HG03045 (cell line): ENCODE data around the gene PRR16.

ENCODE experiments used
- ATAC-seq: cut with Tn5 transposase; IDR thresholded peaks from one replicate; pipeline ENCODE4 v1.9.1; 2021; ENCODE audit warnings: mild to moderate bottlenecking, moderate library complexity; ENCODE audit not compliant: unreplicated experiment

PRR16 gene

DNA sequence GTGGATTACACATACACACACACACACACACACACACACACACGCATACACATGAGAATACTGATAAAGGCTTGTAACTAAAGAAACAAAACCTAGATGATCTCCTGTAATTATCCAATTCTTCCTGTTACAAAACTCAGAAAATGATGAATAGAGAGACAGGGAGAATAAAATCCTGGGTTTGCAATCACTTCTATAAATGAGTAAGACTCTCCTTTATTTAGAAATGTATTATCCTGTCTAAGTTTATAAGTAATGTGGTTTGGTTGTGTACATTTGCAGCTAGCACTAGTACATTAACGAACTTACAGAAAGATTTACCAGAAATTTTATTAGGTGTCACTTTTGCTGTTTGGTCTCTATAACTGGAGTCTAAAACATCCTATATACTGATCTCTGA, 2.8 kb upstream of the PRR16 start:
- ATAC-seq = no peak

DNA sequence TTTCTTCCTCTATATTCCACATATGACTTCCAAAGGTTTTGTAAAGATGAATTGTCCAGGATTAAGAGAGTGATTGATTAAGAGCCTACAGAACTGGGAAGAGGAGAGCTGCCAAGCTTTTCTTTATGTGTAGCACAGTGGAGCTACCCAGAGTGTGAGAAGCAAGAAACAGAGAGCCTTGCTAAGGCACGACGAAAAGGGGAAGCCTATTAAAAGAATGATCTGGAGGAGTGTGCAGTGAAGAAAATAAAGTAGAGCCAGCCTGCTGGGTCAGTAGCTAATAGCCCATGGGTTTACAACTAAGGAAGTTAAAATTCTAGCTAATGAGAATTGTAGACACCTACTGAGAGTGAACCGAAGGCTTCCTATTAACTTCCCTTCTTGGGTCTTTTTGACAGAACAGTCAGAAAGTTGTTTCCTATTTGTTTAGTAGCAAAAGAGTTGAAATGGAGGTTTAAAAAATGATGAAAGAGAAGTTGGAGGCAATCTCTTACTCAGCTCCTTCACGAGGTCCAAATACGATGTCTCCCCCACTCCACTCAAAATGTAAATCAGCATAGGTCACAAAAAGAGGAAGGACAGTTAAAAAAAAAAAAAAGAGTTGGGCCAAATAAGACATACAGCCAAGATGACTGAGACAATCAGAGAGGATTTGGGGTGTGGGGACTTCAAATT, 957 bp upstream of the PRR16 start:
- no peak for ATAC-seq

DNA sequence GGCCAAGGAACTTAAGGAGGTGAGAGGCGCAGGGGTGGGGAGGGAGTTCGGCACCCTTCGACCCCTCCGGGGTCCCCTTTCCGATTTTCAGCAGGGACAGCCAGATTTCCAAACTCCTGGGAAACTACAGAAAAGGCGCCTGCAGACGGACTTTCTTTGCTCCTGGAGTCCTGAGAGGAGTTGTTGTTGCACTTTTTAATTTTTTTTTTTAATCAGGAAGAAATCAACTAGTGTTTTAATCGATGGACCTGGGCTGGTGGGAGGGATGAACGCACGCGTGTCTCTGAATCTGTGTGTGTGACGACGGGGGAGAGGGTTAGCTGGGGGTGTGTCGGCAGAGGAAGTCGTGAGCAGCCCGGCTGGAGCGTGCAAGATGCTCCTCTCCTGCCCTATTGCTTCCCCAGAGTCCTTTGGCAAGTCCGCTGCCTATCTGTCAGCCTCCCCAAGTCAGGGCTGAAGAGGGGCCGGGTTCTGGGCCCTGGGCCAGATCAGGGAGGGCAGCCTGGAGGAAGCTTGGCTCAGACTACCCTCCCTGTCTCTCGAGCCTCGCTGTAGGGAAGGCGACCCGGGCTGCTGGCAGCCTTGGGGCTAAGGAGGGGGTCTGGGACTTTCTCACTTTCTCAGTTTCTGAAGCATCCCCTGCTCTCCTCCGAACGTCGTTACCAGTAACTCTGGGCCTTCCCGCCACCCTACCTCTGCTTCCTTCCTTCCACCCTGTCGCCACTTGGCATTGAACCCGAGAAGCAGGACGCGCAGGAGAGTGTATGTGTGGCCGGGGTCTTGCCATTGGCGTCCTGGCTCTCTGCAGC, 731 bp downstream of the PRR16 start:
- no peak for ATAC-seq

DNA sequence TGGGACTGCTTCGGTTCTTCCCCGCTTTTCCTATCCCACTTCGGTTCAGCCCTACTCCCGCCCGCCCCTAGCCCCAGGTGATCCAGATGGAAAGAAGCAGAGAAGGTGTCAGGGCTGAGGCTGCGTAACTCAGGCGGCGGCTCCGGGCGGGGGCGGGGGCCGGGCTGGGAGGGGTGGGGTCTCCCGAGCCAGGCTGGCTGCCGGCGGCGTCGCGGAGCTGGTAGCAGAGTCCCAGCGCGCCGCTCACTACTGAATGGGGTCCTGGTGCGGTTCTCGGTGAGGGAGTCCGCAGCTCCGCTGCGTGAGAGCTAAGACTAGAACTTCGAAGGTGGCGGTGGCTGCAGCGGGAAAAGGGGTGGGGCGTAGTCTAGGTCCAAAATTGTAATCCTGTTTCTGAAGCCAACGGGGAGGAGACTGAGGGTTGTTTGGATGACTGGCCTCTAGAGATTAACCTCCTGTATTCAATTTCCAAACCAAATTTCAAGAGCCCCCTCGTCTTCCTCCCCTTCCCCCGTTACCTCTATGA, 1.4 kb downstream of the PRR16 start:
- ATAC-seq = no peak

DNA sequence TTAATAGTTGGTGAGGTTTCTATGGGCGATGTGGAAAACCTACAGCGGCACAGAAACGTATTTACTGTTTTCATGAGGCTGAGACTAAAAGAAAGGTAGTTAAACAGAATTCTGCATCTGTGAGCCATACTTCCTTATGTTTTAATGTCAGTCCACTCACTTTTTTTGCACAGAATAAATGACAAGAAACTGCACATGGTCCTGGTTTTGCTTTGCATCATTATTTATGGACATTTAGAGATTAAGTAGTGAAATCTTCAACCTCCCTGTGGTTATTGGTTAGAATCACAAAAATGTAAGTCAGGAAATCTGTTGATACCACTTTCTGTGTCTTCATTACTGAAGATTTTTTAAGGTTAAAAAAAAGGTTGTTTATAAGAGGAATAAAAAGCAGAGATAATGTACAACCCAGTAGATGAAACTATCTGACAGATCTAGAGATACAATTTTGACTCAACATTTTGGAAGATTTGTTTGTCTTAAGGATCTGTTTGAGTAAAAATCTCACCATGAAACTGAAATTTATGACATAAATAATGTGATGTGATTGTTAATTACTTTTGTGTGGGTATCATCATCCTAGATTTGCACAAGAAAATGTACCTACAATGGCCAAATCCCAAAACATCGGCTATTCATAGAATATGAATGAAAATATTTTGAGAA, 2.4 kb downstream of the PRR16 start:
- ATAC-seq = no peak

DNA sequence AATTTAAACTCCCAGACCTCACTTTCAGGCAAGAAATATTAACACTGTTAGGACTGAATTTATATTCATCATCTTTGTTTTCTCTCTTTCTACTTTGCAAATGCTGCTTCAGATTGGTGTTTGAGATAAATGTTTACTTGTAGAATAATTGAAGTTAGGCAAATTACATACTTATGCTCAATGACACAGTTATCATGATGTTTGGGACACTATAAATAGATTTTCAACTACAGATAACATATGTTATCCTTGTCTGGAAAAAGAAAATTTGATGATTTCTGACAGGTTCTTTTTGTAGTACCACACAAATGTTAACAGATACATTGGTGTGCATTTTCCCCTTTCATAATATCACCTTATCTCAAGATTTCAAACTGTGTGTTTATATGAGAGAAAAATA, 7.9 kb downstream of the PRR16 start:
- ATAC-seq = no peak

DNA sequence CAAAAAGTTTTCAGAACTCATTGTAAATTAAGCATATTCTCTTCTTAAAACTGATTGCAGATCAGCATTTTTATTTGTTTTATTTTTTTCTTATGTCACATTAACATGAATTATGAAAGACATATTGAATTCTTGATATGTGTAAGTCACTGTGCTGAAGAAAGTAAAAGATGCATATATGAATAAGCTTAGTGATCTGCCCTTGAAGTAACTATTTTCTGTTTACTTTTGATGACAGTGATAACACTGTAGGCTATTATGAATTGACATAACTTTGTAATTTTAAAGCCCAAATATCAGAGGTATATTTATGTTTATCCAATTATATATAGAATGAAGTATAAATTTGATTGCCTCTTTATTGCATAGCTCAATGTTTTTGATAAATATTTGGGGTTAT, 8.8 kb downstream of the PRR16 start:
- ATAC-seq = no peak

DNA sequence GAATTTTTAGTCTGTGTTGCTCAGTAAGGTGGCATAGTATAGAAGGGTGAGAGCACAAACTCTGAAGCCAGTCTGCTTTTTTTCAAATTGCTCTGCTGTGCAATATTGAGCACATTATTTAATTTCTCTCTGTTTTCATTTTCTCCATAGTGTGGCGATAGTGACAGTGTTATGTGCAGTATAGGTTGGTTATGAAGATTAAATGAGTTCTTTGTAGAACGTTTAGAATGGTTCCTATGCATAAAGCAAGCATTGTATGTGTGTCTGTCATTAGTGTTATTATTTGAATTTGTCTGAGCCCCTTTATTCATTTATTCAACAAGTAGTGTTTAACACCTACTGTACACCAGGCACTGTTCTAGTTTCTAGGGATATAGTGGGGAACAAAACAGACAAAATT, 9.2 kb downstream of the PRR16 start:
- no peak for ATAC-seq

DNA sequence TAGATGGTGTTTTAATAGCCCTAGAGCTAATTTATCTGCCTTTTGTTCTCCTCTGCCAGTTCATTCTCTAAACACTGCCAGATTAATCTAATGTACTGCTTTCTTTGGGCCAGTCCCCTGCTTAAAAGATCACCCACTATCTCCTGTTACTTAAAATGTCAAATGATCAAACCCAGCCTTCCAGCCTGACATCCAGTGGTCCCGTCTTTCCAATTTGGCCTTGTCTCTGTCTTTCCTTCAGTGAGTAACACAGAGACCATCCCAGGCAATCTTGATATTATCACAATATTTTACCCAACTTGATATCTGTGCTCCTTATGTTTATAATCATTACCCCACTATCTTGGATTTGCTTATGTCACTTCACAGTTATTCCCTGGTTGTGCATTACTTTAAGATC, 12.0 kb downstream of the PRR16 start:
- ATAC-seq = no peak

DNA sequence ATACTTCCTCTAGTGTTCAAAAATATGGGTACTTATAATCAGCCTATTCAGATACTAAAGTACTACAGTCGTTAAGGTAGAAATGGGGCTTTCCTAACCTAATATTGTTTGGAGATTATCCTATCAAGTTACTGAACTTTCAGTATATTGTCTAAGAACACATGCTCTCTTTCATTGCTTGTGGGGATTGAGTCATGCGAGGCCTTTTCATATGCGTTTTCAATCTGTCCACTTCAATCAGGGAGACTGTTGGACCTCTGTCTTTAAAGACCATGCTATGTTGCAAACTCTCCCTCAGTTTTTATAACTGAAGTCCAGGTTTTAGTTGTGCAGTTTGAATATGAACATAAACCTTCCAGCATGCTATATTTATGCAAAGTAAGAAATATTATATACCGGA, 15.0 kb downstream of the PRR16 start:
- no peak for ATAC-seq

DNA sequence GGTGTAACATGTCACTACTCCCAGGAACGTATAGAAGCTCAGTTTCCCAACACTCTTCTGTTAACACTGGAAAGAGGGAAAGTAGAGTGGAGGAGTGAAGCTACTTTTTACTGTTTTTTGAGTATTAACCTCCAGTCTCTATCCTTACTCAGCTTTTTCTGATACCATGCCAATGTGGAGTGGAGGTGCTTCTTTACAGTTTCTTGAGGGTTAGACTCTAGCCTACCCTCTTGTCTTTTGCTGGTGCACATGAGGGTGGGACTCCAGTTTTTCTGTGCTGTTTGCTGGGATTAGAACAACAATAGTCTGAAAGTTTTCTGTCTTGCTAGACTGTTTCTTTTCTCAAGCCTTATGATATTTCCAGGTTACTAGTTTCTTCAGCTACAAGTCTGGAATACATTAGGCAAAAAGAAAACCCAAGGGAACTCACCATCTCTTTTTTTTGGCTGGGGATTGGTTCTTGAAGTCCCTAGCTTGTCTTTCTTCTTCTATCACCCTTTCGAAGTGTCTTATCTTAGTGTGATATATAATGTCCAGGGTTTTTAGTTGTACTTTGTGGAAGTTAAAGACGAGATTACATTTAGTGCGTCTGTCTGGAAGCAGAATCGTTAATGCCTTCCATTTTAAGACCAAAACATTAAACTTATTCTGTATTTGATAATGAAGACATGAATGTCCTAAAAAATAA, 35.9 kb downstream of the PRR16 start:
- no peak for ATAC-seq

DNA sequence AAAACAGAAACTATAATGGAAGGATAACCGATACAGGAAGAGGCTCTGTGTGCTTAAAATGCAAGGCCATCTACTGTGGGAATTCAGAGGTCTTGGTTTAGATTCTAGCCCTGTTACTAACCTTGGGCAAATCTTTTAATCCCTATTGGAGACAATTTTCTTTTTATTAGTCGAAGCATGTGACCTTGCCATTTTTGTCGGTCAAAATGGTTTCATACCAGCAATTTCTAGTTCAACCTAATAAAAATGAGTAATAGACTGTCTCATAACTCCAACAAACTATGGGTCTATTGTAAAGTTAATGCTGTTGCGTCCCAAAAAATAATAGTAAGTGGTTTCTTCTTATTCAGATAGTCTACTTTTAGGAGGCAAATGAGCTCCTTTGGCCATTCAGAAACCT, 38.4 kb downstream of the PRR16 start:
- ATAC-seq = no peak

DNA sequence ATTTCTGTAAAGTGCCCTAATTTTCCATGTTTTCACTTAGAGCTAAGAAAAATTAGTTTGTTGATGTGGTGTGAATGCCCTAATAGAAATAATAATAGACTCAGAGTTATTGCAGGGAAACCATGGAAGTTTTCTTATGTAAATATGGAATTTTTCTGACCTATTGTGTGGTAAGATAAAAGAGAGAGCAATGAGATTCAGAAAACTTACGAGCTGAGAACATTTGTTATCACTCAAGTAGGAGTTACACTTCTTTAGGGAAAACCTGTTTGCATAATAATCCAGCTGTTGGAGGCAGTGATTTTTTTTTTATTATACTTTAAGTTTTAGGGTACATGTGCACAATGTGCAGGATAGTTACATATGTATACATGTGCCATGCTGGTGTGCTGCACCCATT, 39.2 kb downstream of the PRR16 start:
- ATAC-seq = no peak

DNA sequence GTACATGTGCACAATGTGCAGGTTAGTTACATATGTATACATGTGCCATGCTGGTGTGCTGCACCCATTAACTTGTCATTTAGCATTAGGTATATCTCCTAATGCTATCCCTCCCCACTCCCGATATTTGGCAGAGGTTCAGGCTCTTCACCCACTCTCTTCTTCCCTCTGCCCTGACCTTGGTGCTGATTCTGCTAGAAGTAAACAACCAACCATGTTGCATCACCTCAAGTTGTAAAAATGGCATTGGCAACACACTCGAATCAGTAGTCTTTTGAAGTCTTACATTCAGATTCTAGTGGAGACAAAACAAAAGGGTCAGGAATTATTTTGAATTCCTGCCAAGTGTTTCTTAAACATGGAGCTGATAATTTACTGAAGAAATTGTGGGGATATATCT, 40.0 kb downstream of the PRR16 start:
- no peak for ATAC-seq

DNA sequence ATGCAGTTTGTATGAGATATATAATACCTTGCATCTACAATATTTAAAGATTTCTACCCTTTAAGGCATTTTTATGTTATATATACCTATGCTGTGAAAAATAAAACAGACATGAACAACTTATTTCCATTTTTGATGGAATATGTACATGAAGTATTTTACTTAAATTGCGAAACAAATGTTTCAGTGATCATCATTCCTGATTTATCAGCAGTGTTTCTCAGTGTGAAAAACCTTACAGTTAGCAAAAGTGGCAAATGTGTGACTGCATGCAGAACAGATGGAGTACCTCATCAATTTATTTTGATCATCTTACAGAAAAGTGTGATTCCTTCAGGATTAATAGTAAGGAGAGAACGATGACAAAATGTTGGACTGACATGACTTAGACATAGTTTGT, 43.1 kb downstream of the PRR16 start:
- no peak for ATAC-seq

DNA sequence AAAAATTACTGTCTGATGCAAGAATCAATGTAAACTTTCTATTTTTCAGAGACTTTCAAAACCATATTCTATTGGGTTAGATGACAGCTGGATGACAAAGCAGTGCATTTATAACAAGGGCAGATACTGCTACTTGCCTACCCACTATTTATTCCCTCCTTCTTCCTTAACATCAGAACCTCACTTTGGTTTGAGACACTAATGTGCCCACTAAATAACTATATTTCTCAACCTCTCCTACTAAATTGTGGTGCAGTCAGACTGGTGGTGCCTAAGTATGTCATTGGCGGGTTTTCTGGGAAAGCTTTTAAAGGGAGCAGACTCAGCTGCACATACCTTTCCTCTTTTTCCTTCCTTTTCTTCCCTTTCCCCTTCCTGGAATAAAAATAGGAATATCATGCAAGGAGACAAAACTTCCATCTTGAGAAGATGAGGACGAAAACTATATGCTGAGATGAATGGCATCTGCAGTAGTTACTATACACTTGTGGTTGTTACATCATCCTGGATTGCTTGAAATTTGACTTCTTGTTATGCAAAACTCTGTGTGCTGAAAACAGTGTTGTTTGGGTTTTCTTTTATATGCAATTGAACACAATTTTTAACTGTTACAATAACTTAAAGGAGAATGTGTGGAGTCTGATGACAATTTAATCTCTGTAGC, 43.8 kb downstream of the PRR16 start:
- no peak for ATAC-seq

DNA sequence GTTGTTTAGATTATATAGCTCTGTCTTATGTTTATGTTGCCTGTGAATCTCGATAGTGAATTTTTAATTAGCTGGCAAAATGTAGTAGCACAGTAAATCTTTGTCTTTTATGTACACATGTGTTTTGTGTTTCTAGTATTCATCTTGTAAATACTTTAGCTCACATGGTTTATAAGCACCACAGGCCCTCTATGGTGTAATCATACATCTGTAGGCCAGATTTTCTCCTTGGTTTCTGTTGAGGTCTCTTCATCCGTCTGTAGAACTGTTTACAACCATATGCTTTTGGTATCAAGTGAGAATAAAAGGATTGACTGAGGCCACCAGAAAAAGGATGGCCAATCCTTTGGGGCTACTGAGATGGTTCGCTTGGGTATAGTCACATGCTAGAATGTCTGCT, 45.0 kb downstream of the PRR16 start:
- no peak for ATAC-seq

DNA sequence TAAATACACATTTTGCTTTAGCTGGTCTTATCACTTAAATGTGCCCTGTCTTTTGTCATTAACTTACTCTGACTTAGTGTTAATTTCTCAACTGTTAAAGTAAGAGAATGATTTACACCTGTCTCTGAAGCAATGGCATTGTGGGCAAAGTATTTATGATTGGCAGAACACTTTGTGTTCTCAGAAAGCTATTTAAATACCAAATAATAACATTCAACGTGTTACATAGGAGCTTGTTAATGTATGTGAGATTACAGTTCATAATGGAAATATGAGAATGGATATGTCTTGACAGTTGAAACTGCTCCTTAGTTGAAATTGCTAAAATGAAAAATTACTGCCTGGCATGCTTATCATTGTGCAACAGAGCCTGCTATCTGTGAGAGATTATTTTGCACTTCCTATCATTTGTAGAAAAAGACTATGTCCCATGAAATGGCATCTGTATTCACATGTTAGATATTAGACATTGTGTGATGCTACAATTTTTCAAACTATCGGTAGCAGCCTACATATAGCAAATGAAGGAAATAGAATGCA, 46.1 kb downstream of the PRR16 start:
- no peak for ATAC-seq

DNA sequence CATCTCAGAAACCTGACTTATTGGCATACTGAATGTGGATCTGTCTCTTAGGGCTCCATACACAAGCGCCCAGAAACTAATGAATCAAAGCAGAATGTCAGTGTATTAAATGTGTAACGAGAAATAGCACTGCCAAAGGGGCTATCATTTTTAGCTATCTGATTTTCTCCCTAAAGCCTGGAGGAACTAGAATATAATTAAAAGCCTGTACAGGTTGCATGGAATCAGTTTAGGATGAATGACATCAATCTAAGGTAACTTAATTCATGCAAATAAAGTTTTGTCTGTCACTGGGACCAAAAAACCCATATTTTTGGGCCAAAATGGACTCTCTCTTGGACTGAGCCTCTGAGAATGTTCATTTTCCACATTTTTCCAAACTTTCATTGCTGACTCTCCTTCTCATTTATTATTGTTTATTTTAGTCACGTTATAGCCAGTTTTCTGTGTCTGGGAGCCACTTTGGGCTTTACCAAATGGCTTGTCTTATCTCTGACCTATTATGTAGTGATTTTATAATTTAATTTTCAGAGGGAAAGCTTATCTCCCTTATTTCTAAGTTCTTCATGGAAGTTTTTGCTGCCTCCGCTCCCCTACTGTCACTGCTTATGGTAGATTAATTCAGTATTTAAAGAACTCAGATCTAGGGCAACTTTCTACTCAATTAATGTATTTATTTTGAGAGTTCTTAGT, 47.0 kb downstream of the PRR16 start:
- no peak for ATAC-seq

DNA sequence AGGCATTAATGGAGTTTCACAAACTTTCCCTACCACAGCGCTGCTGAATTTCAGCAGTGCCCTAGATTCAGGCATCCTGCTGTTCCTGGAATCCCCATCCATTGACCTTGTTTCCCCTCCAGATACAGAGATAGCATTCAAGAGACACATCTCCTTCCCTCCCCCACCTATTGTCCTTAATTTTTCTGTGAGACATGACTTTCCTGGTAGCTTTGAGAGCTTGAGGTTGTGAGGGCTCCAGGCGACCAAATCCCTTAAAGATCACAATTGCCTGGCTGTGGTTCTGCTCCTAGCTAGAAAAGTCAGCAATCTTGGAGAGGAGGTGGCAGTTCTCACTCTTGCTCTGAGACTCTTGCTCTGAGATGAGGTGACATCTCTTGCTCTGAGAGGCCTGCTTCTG, 48.0 kb downstream of the PRR16 start:
- ATAC-seq = no peak
